A549 (cell line): ENCODE data around the gene PCYT2. TPM values are rescaled to one million over a fixed set of nuclear protein-coding genes. Genes with fewer than 3 reads are reported as not detected.

Source experiments
- ATAC-seq, 2 experiments: fragments of 200-7000 bp in 1 of 2; fragments of >200 bp in 1 of 2; cut with Nextera tagmentation in 1 of 2; cut with Tn5 transposase in 1 of 2; 3 replicates each; pipeline versions ENCODE4 v1.8.0 to v1.9.1; 2018 to 2020; ENCODE audit warnings: mild to moderate bottlenecking in 1 of 2, moderate library complexity in 1 of 2
- CTCF ChIA-PET: fragments of 300-600 bp; sonication (Branson Sonifier 250); formaldehyde crosslinking; extraction: SDS; loops from one replicate; lab custom pipeline; 2021; ENCODE audit warnings: antibody characterized with exemption, inconsistent platforms; lab: Yijun Ruan, JAX
- POLR2A ChIA-PET: fragments of 350-600 bp; formaldehyde crosslinking; extraction: SDS; loops from one replicate; lab custom pipeline; 2021; ENCODE audit warnings: antibody characterized with exemption, inconsistent platforms; lab: Yijun Ruan, JAX
- DNase-seq, 2 experiments: peaks; one replicate each; pipeline versions ENCODE4 v3.0.0 to v3.0.0-alpha.2; 2011 to 2016; ENCODE audit warnings: low read depth in 1 of 2, low spot score in 1 of 2
- FAIRE-seq: peaks from 2 replicates; lab custom pipeline; 2011; peaks lifted over from hg19 to GRCh38; lab: Jason Lieb, UNC
- H3K27ac ChIP-seq, 2 experiments: fragments of >200 bp; sonication (Bioruptor Twin); formaldehyde crosslinking; 3 replicates each; pipeline ENCODE4 v1.5.1; 2016 to 2017
- H3K4me1 ChIP-seq: fragments of >200 bp; sonication (Bioruptor Twin); formaldehyde crosslinking; 3 replicates; pipeline ENCODE4 v1.6.1; 2016
- H3K4me2 ChIP-seq: fragments of >200 bp; sonication (Bioruptor Twin); formaldehyde crosslinking; 3 replicates; pipeline ENCODE4 v1.6.1; 2016
- H3K4me3 ChIP-seq: fragments of >200 bp; sonication (Bioruptor Twin); formaldehyde crosslinking; 3 replicates; pipeline ENCODE4 v1.5.1; 2016
- H3K9me3 ChIP-seq: fragments of >200 bp; sonication (Bioruptor Twin); formaldehyde crosslinking; 3 replicates; pipeline ENCODE4 v1.6.1; 2016
- ATOH8 ChIP-seq: fragments of 250-450 bp; sonication (Bioruptor Pico); IDR thresholded peaks from 2 replicates; pipeline ENCODE4 v1.5.0; 2020; ENCODE audit warnings: low read depth, mild to moderate bottlenecking, moderate library complexity
- BCL3 ChIP-seq: fragments of >200 bp; sonication (Bioruptor Twin); formaldehyde crosslinking; IDR thresholded peaks from 3 replicates; pipeline ENCODE4 v1.6.1; 2016
- CBX8 ChIP-seq: fragments of 200-600 bp; sonication (generic); IDR thresholded peaks from 2 replicates; pipeline ENCODE4 v1.6.1; 2016
- CHD4 ChIP-seq: fragments of 200-600 bp; sonication (generic); IDR thresholded peaks from 2 replicates; pipeline ENCODE4 v1.6.1; 2016; ENCODE audit warnings: antibody characterized with exemption, mild to moderate bottlenecking, borderline replicate concordance
- CTCF ChIP-seq: fragments of >200 bp; sonication (Bioruptor Twin); formaldehyde crosslinking; IDR thresholded peaks from 3 replicates; pipeline ENCODE4 v1.5.1; 2016
- FOXS1 ChIP-seq: fragments of 250-450 bp; sonication (Bioruptor Pico); IDR thresholded peaks from 2 replicates; pipeline ENCODE4 v1.5.0; 2020; ENCODE audit warnings: mild to moderate bottlenecking, moderate library complexity
- HDAC2 ChIP-seq: fragments of 200-600 bp; sonication (generic); IDR thresholded peaks from 2 replicates; pipeline ENCODE4 v1.6.1; 2016
- HMGXB4 ChIP-seq: fragments of 250-450 bp; sonication (Bioruptor Pico); IDR thresholded peaks from 2 replicates; pipeline ENCODE4 v1.5.0; 2021; ENCODE audit warnings: mild to moderate bottlenecking, moderate library complexity, borderline replicate concordance
- JUN ChIP-seq, 2 experiments: fragments of >200 bp; sonication (Bioruptor Twin); formaldehyde crosslinking; IDR thresholded peaks; 2 replicates in 1 of 2; 3 replicates in 1 of 2; pipeline ENCODE4 v1.6.1; 2016 to 2017
- KDM1A ChIP-seq: fragments of 200-600 bp; sonication (generic); IDR thresholded peaks from 2 replicates; pipeline ENCODE4 v1.6.1; 2016; ENCODE audit warnings: low read depth, mild to moderate bottlenecking
- MYC ChIP-seq: IDR thresholded peaks from 2 replicates; pipeline ENCODE4 v1.6.1; 2012; ENCODE audit warnings: mild to moderate bottlenecking, inconsistent platforms, low read length, improper control_type of control experiment, borderline replicate concordance
- POLR2AphosphoS2 ChIP-seq: conservative IDR thresholded peaks from 2 replicates; pipeline ENCODE4 v1.6.1; 2012; ENCODE audit warnings: low read length, improper control_type of control experiment, inconsistent platforms
- REST ChIP-seq: fragments of 200-600 bp; sonication (generic); IDR thresholded peaks from 2 replicates; pipeline ENCODE4 v1.6.1; 2016; ENCODE audit warnings: antibody characterized with exemption, mild to moderate bottlenecking, moderate library complexity
- TFCP2L1 ChIP-seq: fragments of 250-450 bp; sonication (Bioruptor Pico); IDR thresholded peaks from 2 replicates; pipeline ENCODE4 v1.5.0; 2021; ENCODE audit warnings: mild to moderate bottlenecking
- ZFP36 ChIP-seq: fragments of 450-650 bp; IDR thresholded peaks from 2 replicates; pipeline ENCODE4 v1.6.1; 2014; ENCODE audit warnings: borderline replicate concordance; ENCODE audit not compliant: partially characterized antibody
- WGBS: methylation state at CpG from one replicate; pipeline ENCODE4 v1.1.6; 2017; ENCODE audit errors: missing lambda C conversion rate; 5-methylcytosine and 5-hydroxymethylcytosine counted together
- polyA plus RNA-seq, 4 experiments: library from polyadenylated mRNA; depleted of rRNA in 3 of 4; stranded (reverse); fragments of >200 nt; fragmentation: RNase III in 1 of 4; extraction: RNeasy Plus Mini Kit Qiagen cat#74134 plus additional on column Dnase treatment in 1 of 4; gene quantifications; 2 replicates in 3 of 4; 3 replicates in 1 of 4; pipeline ENCODE4 v1.2.3, GENCODE V29; 2011 to 2017

PCYT2 gene
- polyA plus RNA-seq, 2 of the 4 experiments (the other 2 are of a cell fraction), result 7.1 to 17.0 TPM

- Histone ChIP-seq H3K4me1 (peaks cover 34% of the 10 kb centered on the region), H3K27ac (peak overlapping the region in 1 of 2 experiments; percentile 88; a peak in 1 of 6 replicates)
These were observed 10.9 kb downstream of the PCYT2 start for GRCh38 chr17:81900181-81900820.

GRCh38 chr17:81899514-81900166 is 11.6 kb downstream of the PCYT2 start:
- FAIRE-seq, result no peak
- 91% methylated on average over 22 of the region's 22 CpGs for WGBS
- TF ChIP-seq BCL3 (no peak), KDM1A (no peak), CBX8 (no peak), MYC (no peak), FOXS1 (CRISPR knock-in tag) (no peak), HMGXB4 (CRISPR knock-in tag) (no peak), TFCP2L1 (CRISPR knock-in tag) (no peak), ATOH8 (no peak), CHD4 (no peak), POLR2AphosphoS2 (no peak), ZFP36 (no peak), CTCF (no peak), HDAC2 (no peak)

More at GRCh38 chr17:81900181-81900820, 10.9 kb downstream of the PCYT2 start:
- DNase-seq (no peak), ATAC-seq (no peak), FAIRE-seq (no peak)
- H3K9me3 ChIP-seq, result no peaks in the 10 kb centered on the region
- ChIA-PET POLR2A (no interaction called here), CTCF (interaction anchor here (0.7 to 1.0 kb wide), 2 partner anchors 10 to 31 kb away, joined by 3 to 4 read pairs; no protein-coding TSS in a partner anchor)
- no peak overlapping the region for H3K4me2 ChIP-seq
- H3K4me3 ChIP-seq, result no peak overlapping the region
- 90% methylated on average over 18 of the region's 18 CpGs for WGBS
- TF ChIP-seq REST (no peak), BCL3 (no peak), JUN (IDR thresholded peaks at IDR 0.05) (0 out of 5 replicates have a peak, but pooled peaks of 1 of the 2 experiments have one; percentile 18)

More at GRCh38 chr17:81899514-81900166, 11.6 kb downstream of the PCYT2 start:
- Histone ChIP-seq H3K4me2 (peak overlapping the region; percentile 63), H3K9me3 (no peaks in the 10 kb centered on the region), H3K4me1 (peaks cover 34% of the 10 kb centered on the region), H3K27ac (peak overlapping the region; percentile 75 to 88), H3K4me3 (no peak overlapping the region)
- CTCF ChIA-PET, result interaction anchor here (0.7 to 3.2 kb wide), 4 partner anchors 10 to 30 kb away, joined by 3 to 19 read pairs (median 4); no protein-coding TSS in a partner anchor
- DNase-seq, result no peak
- no peak for ATAC-seq
- POLR2A ChIA-PET, result no interaction called here
